Vagina (tissue), 2 donors: ENCODE measurements around the gene FSTL1. TPM values are rescaled to one million over a fixed set of nuclear protein-coding genes. Genes with fewer than 3 reads are reported as not detected.

ENCODE experiments used
- DNase-seq, 2 donors: peaks; one replicate each; pipeline ENCODE4 v3.0.0-alpha.2; 2017; ENCODE audit errors: extremely low spot score in 2 of 2
- H3K27ac ChIP-seq: fragments of 200-600 bp; sonication (generic); one replicate; pipeline ENCODE4 v1.5.1; 2019
- H3K27me3 ChIP-seq: fragments of 200-600 bp; sonication (generic); one replicate; pipeline ENCODE4 v1.5.1; 2019
- H3K36me3 ChIP-seq, 2 donors: fragments of 200-600 bp; sonication (generic); one replicate each; pipeline ENCODE4 v1.5.1; 2017 to 2019
- H3K4me1 ChIP-seq: fragments of 200-600 bp; sonication (generic); one replicate; pipeline ENCODE4 v1.5.1; 2019
- H3K4me3 ChIP-seq, 2 donors: fragments of 200-600 bp; sonication (generic); 1 replicate in 1 of 2; 2 replicates in 1 of 2; pipeline ENCODE4 v1.5.1; 2016 to 2019
- H3K9me3 ChIP-seq: fragments of 200-600 bp; sonication (generic); one replicate; pipeline ENCODE4 v1.5.1; 2019
- POLR2A ChIP-seq, 2 donors: fragments of 450-650 bp; IDR thresholded peaks; one replicate each; pipeline ENCODE4 v1.6.1; 2017; ENCODE audit warnings: antibody characterized with exemption in 2 of 2, mild to moderate bottlenecking in 2 of 2, moderate library complexity in 2 of 2
- POLR2AphosphoS5 ChIP-seq, 2 donors: sonication (generic); formaldehyde crosslinking; IDR thresholded peaks; one replicate each; pipeline ENCODE4 v1.9.0; 2017; ENCODE audit warnings: antibody characterized with exemption in 2 of 2, mild to moderate bottlenecking in 2 of 2, low read depth in 1 of 2; ENCODE audit not compliant: insufficient read depth in 1 of 2
- intact Hi-C: fragments of 100-400 bp; cut with DNase I; formaldehyde crosslinking; loops from one replicate; pipeline ENCODE4 v1.15.1; 2023
- total RNA-seq: library from RNA; depleted of rRNA; stranded (reverse); fragments of >200 nt; gene quantifications from one replicate; pipeline ENCODE4 v1.2.3, GENCODE V29; 2016
- TF ChIP-seq, protein P1 (sequence below), 3 experiments: fragments of 450-650 bp in 2 of 3; fragments of 200-600 bp in 1 of 3; sonication (generic) in 1 of 3; IDR thresholded peaks; one replicate each; pipeline ENCODE4 v1.5.1; 2017 to 2019; ENCODE audit warnings: antibody characterized with exemption in 3 of 3, mild to moderate bottlenecking in 2 of 3, moderate library complexity in 2 of 3

The FSTL1 gene, protein sequence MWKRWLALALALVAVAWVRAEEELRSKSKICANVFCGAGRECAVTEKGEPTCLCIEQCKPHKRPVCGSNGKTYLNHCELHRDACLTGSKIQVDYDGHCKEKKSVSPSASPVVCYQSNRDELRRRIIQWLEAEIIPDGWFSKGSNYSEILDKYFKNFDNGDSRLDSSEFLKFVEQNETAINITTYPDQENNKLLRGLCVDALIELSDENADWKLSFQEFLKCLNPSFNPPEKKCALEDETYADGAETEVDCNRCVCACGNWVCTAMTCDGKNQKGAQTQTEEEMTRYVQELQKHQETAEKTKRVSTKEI
- total RNA-seq, result 387 TPM

DNA sequence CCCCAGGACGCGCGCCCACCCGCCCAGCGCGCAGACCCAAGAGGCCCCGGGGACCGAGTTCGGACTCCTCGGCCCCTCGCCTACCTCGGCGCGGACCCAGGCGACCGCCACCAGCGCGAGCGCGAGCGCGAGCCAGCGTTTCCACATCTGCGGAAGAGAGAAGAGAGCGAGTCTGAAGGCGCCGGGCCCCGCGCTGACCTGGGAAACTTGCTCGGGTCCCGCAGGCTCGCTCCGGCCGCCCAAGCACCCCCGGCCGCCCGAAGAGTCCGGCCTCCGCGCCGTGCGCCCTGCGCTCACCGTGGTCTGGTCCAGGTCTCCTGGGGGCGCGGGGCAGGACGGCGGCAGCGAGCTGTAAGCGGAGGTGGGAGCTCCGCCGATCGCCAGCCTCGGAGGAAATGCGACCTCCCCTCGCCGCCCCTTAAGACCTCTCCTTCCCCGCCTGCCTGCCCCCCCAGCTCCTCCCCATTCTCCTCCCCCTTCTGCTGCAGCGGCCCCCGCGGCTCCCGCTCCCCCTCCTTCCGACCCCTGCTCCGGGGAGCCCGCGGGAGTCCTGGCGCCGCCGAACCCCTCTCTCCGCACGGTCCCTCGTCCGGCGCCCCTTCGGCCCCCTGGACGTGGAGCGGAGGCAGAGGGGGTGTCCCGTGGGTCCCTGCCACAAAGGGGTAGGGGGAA lies at the start of gene FSTL1:
FSTL1 (minus strand) TSS at position 393 of the 672 bp plus-strand sequence; CDS start at position 147, 246 bp downstream.
- TF ChIP-seq, protein P1, sequence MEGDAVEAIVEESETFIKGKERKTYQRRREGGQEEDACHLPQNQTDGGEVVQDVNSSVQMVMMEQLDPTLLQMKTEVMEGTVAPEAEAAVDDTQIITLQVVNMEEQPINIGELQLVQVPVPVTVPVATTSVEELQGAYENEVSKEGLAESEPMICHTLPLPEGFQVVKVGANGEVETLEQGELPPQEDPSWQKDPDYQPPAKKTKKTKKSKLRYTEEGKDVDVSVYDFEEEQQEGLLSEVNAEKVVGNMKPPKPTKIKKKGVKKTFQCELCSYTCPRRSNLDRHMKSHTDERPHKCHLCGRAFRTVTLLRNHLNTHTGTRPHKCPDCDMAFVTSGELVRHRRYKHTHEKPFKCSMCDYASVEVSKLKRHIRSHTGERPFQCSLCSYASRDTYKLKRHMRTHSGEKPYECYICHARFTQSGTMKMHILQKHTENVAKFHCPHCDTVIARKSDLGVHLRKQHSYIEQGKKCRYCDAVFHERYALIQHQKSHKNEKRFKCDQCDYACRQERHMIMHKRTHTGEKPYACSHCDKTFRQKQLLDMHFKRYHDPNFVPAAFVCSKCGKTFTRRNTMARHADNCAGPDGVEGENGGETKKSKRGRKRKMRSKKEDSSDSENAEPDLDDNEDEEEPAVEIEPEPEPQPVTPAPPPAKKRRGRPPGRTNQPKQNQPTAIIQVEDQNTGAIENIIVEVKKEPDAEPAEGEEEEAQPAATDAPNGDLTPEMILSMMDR (IDR thresholded peaks at IDR 0.05), result no peak
- TF ChIP-seq POLR2A (IDR thresholded peaks at IDR 0.05), result peak in 1 of 2 donors; percentile 77
- peak in 1 of 2 donors; percentile 74 for TF ChIP-seq POLR2AphosphoS5 (IDR thresholded peaks at IDR 0.05; ENCODE audit: insufficient read depth in 1 of 2, low read depth in 1 of 2)
- no peaks in the 10 kb centered on the region for H3K27me3 ChIP-seq

DNA sequence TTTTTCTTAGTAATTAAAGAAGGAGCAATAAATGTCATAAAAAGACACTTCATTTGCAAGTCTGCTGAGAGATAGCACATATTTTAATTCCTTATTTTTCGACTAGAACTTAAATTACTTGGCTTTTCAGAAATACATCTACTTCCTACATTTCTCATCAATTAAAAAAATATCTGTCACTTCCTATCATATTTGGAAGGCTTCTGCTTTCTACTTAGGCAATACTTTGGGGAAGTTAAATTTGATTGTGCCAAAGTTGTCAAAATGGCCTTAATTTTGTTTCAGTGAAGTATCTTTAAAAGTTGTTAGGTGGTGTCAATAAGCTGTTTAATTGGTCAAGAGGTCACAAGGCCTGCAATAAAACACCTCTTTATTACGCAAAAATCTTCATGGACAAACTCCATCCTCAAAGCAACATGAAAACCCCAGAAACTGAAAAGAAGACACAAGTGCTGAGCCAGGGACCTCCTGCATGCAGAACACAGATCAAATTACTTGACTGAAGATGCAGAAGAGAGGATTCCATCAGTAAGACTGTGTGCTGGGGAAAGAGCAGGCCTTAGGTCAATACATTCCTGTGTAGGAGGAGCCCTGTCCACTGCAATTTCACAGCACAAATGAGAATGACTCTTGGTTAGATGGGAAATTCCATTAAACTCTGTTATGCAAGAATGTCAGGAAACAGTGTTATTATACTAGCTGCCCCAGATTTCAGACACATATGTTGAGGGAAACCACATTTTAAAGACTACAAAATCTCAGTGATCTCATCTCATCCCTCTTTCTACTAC lies 48.0 kb upstream of the FSTL1 start:
- Histone ChIP-seq H3K4me1 (peaks cover 20% of the 10 kb centered on the region), H3K27ac (peak overlapping the region; percentile 50), H3K36me3 (no peaks in the 10 kb centered on the region), H3K27me3 (no peaks in the 10 kb centered on the region), H3K9me3 (no peaks in the 10 kb centered on the region), H3K4me3 (no peak overlapping the region)
- intact Hi-C loops, result loop anchor here (10.0 kb wide), 2 partner anchors 56 to 674 kb away; no protein-coding TSS in a partner anchor
- TF ChIP-seq POLR2A (IDR thresholded peaks at IDR 0.05), result no peak
- TF ChIP-seq, protein P1 (IDR thresholded peaks at IDR 0.05), result no peak
- peak in 1 of 2 donors; percentile 62 for TF ChIP-seq POLR2AphosphoS5 (IDR thresholded peaks at IDR 0.05; ENCODE audit: insufficient read depth in 1 of 2, low read depth in 1 of 2)
- peak; percentile 46 to 93 for DNase-seq

More for the DNA sequence above, at the start of gene FSTL1:
- Histone ChIP-seq H3K4me1 (peaks cover 46% of the 10 kb centered on the region), H3K27ac (peak within 1 kb of the TSS; percentile 86), H3K4me3 (peak within 1 kb of the TSS; percentile 63 to 65), H3K9me3 (no peaks in the 10 kb centered on the region), H3K36me3 (no peaks in the 10 kb centered on the region)
- peak in 1 of 2 donors; percentile 86 for DNase-seq
- intact Hi-C loops, result loop anchor here (5.0 kb wide), 1 partner anchor 42 kb away; no protein-coding TSS in a partner anchor

DNA sequence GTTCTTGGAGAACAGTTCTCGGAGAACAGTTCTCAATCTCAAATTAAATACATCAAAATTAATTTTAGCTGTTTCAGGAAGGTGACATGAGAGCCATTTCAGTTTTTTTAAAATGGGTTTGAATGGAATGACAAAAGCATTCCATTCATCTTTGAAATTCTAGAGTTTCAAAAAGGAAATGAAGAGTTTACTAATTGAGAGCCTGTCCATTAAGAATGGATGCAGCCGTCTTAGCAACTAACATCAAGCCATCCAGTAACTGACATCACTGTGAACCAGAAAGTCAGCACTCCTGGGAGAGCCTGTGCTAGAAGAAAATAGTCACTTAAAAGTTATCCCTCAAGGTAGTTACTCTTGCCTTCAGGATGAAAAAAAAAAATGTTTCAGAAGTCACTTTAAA lies 47.0 kb upstream of the FSTL1 start:
- no peak for DNase-seq
- intact Hi-C loops, result loop anchor here (10.0 kb wide), 2 partner anchors 57 to 673 kb away; no protein-coding TSS in a partner anchor
- H3K9me3 ChIP-seq, result no peaks in the 10 kb centered on the region
- TF ChIP-seq POLR2AphosphoS5 (IDR thresholded peaks at IDR 0.05; ENCODE audit: insufficient read depth in 1 of 2, low read depth in 1 of 2), result no peak
- no peak for TF ChIP-seq POLR2A (IDR thresholded peaks at IDR 0.05)
- TF ChIP-seq, protein P1 (IDR thresholded peaks at IDR 0.05), result no peak
- no peaks in the 10 kb centered on the region for H3K27me3 ChIP-seq
- peaks cover 20% of the 10 kb centered on the region for H3K4me1 ChIP-seq
- no peaks in the 10 kb centered on the region for H3K36me3 ChIP-seq
- no peak overlapping the region for H3K27ac ChIP-seq
- H3K4me3 ChIP-seq, result no peak overlapping the region

DNA sequence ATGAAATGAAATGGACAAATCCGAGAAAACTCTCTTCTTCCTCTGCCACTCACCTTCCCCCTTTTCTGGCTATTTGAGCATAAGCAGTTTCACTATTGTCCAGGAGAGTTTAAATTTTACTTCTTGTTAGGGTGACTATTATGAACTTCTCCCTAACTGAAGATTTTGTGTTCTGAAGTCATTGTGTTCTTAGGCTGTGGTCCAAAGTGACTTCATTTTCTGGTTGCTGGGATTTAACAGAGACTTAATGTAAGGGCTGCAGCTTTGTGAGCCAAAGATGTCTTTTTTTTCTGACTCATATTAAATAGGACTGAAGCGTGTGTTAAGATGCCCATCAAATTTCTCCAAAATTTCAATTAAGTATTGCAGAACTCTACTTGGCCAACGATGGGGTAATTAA lies 46.5 kb upstream of the FSTL1 start:
- Histone ChIP-seq H3K27ac (no peak overlapping the region), H3K36me3 (no peaks in the 10 kb centered on the region), H3K4me1 (peaks cover 20% of the 10 kb centered on the region), H3K27me3 (no peaks in the 10 kb centered on the region), H3K4me3 (no peak overlapping the region), H3K9me3 (no peaks in the 10 kb centered on the region)
- no peak for DNase-seq
- TF ChIP-seq, protein P1 (IDR thresholded peaks at IDR 0.05), result no peak
- TF ChIP-seq POLR2A (IDR thresholded peaks at IDR 0.05) (no peak), POLR2AphosphoS5 (IDR thresholded peaks at IDR 0.05; ENCODE audit: insufficient read depth in 1 of 2, low read depth in 1 of 2) (peak in 1 of 2 donors; percentile 63)
- intact Hi-C loops, result loop anchor here (10.0 kb wide), 2 partner anchors 57 to 673 kb away; no protein-coding TSS in a partner anchor
